Measurements from ENCODE around the gene DOCK2. TPM values are rescaled to one million over a fixed set of nuclear protein-coding genes. Genes with fewer than 3 reads are reported as not detected.

The DOCK2 gene
- total and polyA plus RNA-seq, 2 donors (not counting 1 experiment from before 2014, with no cell fraction given), result 112 to 330 TPM

DNA sequence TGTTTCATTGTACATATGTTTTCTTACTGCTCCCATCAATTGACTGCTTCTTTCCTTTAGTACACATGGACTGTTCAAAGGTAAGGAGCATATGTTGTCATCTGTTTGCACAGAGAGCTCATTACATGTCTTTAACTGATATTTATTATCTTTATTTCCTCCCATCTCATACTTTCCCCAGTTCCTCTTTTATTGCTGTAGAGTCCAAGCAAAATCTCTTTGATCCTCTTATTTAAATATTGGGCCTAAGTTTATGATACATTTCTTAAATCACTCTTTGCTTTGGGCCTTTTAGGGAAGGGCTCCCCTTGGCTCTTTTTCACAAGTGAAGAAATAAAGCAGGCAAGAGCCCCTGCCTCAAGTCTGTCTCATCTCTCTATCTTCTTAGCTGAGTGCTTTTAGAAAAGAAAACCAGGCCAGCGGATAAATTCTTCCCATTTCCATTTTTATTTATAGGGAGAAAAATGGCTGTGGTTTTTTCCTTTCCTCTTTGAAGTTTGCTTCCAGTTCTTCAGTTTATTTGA is 152.4 kb downstream of the DOCK2 start:
- Histone ChIP-seq H3K4me2 (replicated peaks; ENCODE audit: low read depth, low read length, poor library complexity, severe bottlenecking) (no peak overlapping the region), H3K4me1 (ENCODE audit: control insufficient read depth in 2 of 2, insufficient read depth in 2 of 2, low read length in 2 of 2) (no peaks in the 10 kb centered on the region), H3K9me3 (ENCODE audit: control extremely low read depth in 1 of 3, control insufficient read depth in 2 of 3, insufficient read depth in 1 of 3, low read length in 2 of 3) (no peaks in the 10 kb centered on the region), H3K27me3 (replicated peaks in 1 of 4; ENCODE audit: control extremely low read depth in 1 of 4, control insufficient read depth in 3 of 4, insufficient read depth in 4 of 4, low read length in 3 of 4) (no peaks in the 10 kb centered on the region), H3K4me3 (ENCODE audit: control extremely low read depth in 1 of 5, extremely low read depth in 1 of 5, insufficient read depth in 1 of 5, low read depth in 2 of 5, low read length in 4 of 5) (no peak overlapping the region), H3K79me2 (ENCODE audit: control insufficient read depth, insufficient read depth, low read length) (peaks cover 5% of the 10 kb centered on the region), H3K27ac (ENCODE audit: low read length in 2 of 2) (no peak overlapping the region), H3K36me3 (replicated peaks in 1 of 2; ENCODE audit: control extremely low read depth in 1 of 2, control insufficient read depth in 1 of 2, extremely low read depth in 1 of 2, insufficient read depth in 2 of 2, low read length in 1 of 2) (peaks cover 6 to 34% of the 10 kb centered on the region in 2 experiments), H4K20me1 (ENCODE audit: control insufficient read depth, insufficient read depth, low read length, poor library complexity, severe bottlenecking) (no peaks in the 10 kb centered on the region), H2AFZ (ENCODE audit: insufficient read depth, low read depth, low read length, poor library complexity, severe bottlenecking) (no peak overlapping the region), H3K9ac (ENCODE audit: low read length) (no peak overlapping the region)
- ATAC-seq (ENCODE audit: low read depth), result no peak
- H3K4me1 Mint-ChIP-seq, result peaks cover 2% of the 10 kb centered on the region
- no peak overlapping the region for H3K4me3 Mint-ChIP-seq
- no peak for TF ChIP-seq EZH2 (IDR thresholded peaks at IDR 0.05; ENCODE audit: borderline replicate concordance, insufficient read depth, low read depth, low read length, poor library complexity, severe bottlenecking)
- TF ChIP-seq, protein P1, sequence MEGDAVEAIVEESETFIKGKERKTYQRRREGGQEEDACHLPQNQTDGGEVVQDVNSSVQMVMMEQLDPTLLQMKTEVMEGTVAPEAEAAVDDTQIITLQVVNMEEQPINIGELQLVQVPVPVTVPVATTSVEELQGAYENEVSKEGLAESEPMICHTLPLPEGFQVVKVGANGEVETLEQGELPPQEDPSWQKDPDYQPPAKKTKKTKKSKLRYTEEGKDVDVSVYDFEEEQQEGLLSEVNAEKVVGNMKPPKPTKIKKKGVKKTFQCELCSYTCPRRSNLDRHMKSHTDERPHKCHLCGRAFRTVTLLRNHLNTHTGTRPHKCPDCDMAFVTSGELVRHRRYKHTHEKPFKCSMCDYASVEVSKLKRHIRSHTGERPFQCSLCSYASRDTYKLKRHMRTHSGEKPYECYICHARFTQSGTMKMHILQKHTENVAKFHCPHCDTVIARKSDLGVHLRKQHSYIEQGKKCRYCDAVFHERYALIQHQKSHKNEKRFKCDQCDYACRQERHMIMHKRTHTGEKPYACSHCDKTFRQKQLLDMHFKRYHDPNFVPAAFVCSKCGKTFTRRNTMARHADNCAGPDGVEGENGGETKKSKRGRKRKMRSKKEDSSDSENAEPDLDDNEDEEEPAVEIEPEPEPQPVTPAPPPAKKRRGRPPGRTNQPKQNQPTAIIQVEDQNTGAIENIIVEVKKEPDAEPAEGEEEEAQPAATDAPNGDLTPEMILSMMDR (IDR thresholded peaks at IDR 0.05), result no peak
- ChIA-PET POLR2A (no interaction called here), CTCF (interaction anchor here (0.8 kb wide), 1 partner anchor 87 kb away, joined by 3 read pairs; no protein-coding TSS in a partner anchor)
- intact Hi-C loops (cut with micrococcal nuclease), result no loop called here
- DNase-seq, result no peak
- H3K27ac Mint-ChIP-seq, result no peak overlapping the region
- H3K9me3 Mint-ChIP-seq (ENCODE audit: insufficient read depth), result no peaks in the 10 kb centered on the region
- H3K27me3 Mint-ChIP-seq, result no peaks in the 10 kb centered on the region
- WGBS (ENCODE audit: insufficient coverage), result no CpG with 5 or more reads among the region's 1 CpG

DNA sequence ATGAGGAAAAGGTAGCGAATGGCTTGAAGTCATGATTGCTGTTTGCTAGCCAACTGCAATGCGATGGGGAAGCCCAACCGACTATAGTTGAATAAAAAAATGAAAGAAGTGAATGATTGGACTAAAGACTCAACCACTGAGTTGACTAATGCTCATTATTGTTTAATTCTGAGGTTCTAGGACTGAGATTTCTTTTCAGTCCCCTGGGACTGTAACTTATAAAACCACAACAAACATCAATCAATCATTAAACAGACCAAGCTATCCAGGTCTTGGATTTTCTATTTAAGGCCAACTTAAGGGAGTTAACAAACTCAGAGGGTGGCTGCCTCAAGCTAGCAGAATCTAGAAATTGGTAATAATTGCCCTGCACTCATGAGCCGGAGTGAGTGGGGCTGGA is 154.2 kb downstream of the DOCK2 start:
- H2AFZ ChIP-seq (ENCODE audit: insufficient read depth, low read depth, low read length, poor library complexity, severe bottlenecking), result no peak overlapping the region
- no peaks in the 10 kb centered on the region for H3K9me3 ChIP-seq (ENCODE audit: control extremely low read depth in 1 of 3, control insufficient read depth in 2 of 3, insufficient read depth in 1 of 3, low read length in 2 of 3)
- H3K9ac ChIP-seq (ENCODE audit: low read length), result no peak overlapping the region
- no peak overlapping the region for H3K4me2 ChIP-seq (replicated peaks; ENCODE audit: low read depth, low read length, poor library complexity, severe bottlenecking)
- no peak overlapping the region for H3K27ac ChIP-seq (ENCODE audit: low read length in 2 of 2)
- H3K79me2 ChIP-seq (ENCODE audit: control insufficient read depth, insufficient read depth, low read length), result peaks cover 11% of the 10 kb centered on the region
- intact Hi-C loops (cut with micrococcal nuclease), result no loop called here
- Mint-ChIP-seq H3K4me1 (peaks cover 2% of the 10 kb centered on the region), H3K9me3 (ENCODE audit: insufficient read depth) (no peaks in the 10 kb centered on the region), H3K27ac (no peak overlapping the region), H3K4me3 (no peak overlapping the region), H3K27me3 (no peaks in the 10 kb centered on the region)
- DNase-seq (no peak), ATAC-seq (ENCODE audit: low read depth) (no peak)
- no peak overlapping the region for H3K4me3 ChIP-seq (ENCODE audit: control extremely low read depth in 1 of 5, extremely low read depth in 1 of 5, insufficient read depth in 1 of 5, low read depth in 2 of 5, low read length in 4 of 5)
- no peaks in the 10 kb centered on the region for H3K4me1 ChIP-seq (ENCODE audit: control insufficient read depth in 2 of 2, insufficient read depth in 2 of 2, low read length in 2 of 2)
- no peaks in the 10 kb centered on the region for H3K27me3 ChIP-seq (replicated peaks in 1 of 4; ENCODE audit: control extremely low read depth in 1 of 4, control insufficient read depth in 3 of 4, insufficient read depth in 4 of 4, low read length in 3 of 4)
- TF ChIP-seq, protein P1 (IDR thresholded peaks at IDR 0.05), result no peak
- TF ChIP-seq EZH2 (IDR thresholded peaks at IDR 0.05; ENCODE audit: borderline replicate concordance, insufficient read depth, low read depth, low read length, poor library complexity, severe bottlenecking), result no peak
- H4K20me1 ChIP-seq (ENCODE audit: control insufficient read depth, insufficient read depth, low read length, poor library complexity, severe bottlenecking), result no peaks in the 10 kb centered on the region
- H3K36me3 ChIP-seq (replicated peaks in 1 of 2; ENCODE audit: control extremely low read depth in 1 of 2, control insufficient read depth in 1 of 2, extremely low read depth in 1 of 2, insufficient read depth in 2 of 2, low read length in 1 of 2), result peaks cover 6 to 36% of the 10 kb centered on the region in 2 experiments
- ChIA-PET CTCF (no interaction called here), POLR2A (interaction anchor here (0.6 kb wide), 1 partner anchor 10 kb away, joined by 13 read pairs; no protein-coding TSS in a partner anchor)
- WGBS (ENCODE audit: insufficient coverage), result 100% methylated on average over 4 of the region's 4 CpGs
